Epithelial cell of proximal tubule (primary cell): Measurements from ENCODE around the gene SARNP. TPM values are rescaled to one million over a fixed set of nuclear protein-coding genes. Genes with fewer than 3 reads are reported as not detected.

Source experiments
- DNase-seq: peaks from one replicate; pipeline ENCODE4 v3.0.0-alpha.2; 2011; ENCODE audit warnings: low read depth
- H3K4me3 ChIP-seq: 2 replicates; pipeline ENCODE4 v1.5.1; 2011; ENCODE audit warnings: low read depth, mild to moderate bottlenecking, low read length
- CTCF ChIP-seq: conservative IDR thresholded peaks from 2 replicates; pipeline ENCODE4 v1.5.1; 2012; ENCODE audit warnings: low read depth, mild to moderate bottlenecking, low read length
- total RNA-seq: library from RNA; depleted of rRNA; stranded (reverse); fragments of >200 nt; gene quantifications from 2 replicates; pipeline ENCODE4 v1.2.3, GENCODE V29; 2015

SARNP gene
- total RNA-seq, 1 donor from 2014 or later, result 203 TPM

DNA sequence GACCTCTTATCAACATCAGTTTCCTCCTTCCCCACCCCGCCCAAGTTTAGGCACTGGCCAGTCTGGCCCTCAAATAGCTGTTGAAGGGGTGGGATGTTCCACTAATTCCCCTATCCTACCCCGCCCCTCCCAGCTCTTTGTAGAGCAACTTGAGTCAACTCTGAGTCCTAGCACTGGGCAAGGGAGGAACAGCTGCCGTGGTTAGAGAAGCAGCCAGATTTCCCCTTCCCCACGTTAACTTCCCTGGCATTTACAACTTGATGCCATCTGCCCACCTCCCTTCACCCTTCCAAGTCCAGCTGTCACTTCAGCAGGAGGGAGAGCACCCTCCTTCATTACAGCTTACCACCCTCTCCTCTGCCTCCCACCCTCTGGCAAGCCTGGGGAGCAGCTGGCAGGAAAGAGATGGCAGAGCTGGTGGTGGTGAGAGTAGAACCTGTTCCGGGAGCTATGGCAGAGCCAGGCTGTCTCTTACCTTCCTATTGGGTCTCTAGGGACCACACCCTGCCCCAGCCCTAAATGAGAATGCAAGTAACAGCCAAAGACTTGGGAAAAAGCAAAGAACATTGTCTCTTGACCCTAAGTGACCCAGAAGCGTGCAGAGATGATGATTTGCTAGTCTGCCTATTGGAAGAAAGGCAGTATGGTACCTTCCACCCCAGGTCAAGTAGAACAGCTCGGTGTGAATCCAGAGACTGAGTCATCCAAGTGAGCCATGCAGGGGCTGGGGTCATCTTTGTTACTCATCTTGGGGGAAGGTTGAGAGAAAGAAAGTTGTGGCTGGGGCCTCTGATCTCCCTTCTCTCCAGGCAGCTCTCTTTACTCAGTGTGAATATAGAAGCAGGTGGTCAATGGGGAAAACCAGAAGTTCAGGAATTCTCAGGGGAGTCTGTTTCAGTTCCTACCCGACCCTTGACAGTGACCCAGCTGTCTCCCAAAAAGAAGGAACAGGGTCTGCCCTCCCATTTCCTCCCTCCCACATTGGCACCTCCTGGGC lies 100.2 kb downstream of the SARNP start:
- TF ChIP-seq CTCF, result no peak
- no peak for DNase-seq
- peak overlapping the region; percentile 76 for H3K4me3 ChIP-seq

GRCh38 chr12:55716582-55716957 lies 101.0 kb downstream of the SARNP start:
- H3K4me3 ChIP-seq, result peak overlapping the region; percentile 76
- no peak for TF ChIP-seq CTCF
- no peak for DNase-seq

DNA sequence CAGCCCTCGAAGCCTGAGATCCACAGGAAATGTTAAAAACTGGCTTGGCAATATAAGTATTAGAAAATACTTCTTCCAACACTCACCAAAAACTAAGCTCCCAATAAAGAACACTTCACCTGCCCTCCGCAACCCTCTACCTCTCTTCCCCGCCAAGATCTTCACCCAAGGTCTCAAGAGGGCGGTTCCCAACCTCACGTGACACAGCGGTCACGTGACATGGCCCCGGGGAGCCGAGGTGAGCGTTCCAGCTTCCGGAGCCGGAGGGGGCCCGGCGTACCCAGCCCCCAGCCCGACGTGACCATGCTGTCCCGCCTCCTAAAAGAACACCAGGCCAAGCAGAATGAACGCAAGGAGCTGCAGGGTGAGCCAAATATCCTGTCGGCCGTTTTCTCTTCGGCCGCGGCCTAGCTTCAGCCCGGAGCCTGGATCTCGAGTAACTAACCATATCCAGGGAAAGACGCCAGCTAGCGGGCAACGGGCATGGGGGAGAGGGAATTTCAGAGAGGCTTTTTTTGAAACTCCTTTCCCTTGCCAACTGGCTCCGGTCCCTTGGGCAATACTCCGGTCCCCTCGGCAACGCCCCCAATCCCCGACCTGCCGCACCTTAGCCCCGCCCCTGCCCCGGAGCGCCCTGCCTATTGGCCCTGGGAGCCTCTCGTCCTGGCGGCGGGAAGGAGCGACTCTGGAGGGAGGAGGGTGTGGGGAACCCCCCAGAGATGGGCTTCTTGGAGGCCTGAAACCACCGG lies 101.5 kb downstream of the SARNP start, which contains the start of gene BLOC1S1:
TSS of gene BLOC1S1 (plus strand) at position 214 of the 749 bp plus-strand sequence. CDS start at position 220, 6 bp downstream.
- no peak for DNase-seq
- TF ChIP-seq CTCF, result peak; percentile 17
- peak within 1 kb of the TSS; percentile 76 for H3K4me3 ChIP-seq

GRCh38 chr12:55715169-55715764 lies 102.3 kb downstream of the SARNP start:
- DNase-seq, result no peak
- TF ChIP-seq CTCF, result no peak

GRCh38 chr12:55713721-55714120 lies 103.8 kb downstream of the SARNP start:
- no peak for DNase-seq
- no peak for TF ChIP-seq CTCF
- H3K4me3 ChIP-seq, result no peak overlapping the region

More at GRCh38 chr12:55715169-55715764, 102.3 kb downstream of the SARNP start:
- peak overlapping the region; percentile 76 for H3K4me3 ChIP-seq

- no peak for DNase-seq
- H3K4me3 ChIP-seq, result no peak overlapping the region
- no peak for TF ChIP-seq CTCF
Measured at GRCh38 chr12:55712700-55713415, 104.7 kb downstream of the SARNP start.
